ENCODE data around the gene JAKMIP2.

The JAKMIP2 gene

DNA sequence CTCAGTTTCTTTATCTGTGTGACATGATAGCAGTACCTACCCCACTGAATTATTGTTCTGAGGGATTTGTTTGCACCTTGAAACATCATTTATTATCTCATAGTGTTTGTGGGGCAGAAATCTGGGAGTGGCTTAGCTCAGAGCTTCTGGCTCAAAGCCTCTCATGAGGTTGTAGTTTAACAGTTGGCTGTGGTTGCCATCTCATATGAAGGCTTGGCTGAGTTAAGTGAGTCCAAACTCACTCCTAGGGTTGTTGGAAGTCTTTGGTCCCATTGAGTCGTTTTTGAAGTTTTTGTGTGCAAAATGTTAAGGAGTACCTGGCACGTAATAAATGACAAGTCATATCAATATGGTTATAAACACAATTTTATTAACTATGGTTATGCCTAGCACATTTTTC is 3.6 kb upstream of the JAKMIP2 start:
- no peak for DNase-seq

DNA sequence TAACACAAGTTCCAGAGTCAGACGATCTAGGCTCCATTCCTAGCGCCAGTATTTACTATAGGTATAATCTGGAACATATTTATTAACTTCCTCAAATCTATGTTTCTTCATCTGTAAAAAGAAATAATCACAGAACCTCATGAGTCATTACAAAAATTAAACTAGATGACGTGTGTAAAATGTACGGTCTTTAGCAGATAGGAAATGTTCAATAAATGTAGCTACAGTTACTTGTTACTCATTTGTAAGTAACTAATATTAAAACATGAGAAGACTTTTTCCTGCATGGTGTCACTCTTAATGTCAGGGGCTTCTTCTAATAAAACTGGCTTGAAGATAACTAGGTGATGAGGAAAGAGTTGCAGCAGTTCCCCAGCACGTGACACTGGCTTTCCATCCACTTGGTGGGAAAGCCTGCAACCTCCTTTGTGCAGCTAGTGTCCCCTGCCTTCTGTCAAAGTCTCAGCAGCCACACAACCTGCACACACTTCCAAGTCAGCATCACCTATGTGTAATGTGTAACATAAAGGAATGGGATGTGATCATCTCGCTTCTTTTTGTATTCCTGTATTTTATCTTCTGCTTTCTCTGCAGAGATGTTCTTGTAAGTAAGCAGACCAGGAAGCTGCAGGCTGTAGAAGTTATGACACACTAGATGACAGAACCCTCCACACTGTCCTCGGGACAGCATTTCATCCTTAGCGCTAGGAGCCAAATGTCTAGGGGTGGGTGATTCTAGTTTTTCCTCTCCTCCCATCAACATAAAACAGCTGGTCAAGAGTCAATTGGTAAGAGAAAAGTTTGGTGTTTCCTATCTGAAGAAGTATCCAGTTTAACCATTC is 1.8 kb upstream of the JAKMIP2 start:
- no peak for DNase-seq

DNA sequence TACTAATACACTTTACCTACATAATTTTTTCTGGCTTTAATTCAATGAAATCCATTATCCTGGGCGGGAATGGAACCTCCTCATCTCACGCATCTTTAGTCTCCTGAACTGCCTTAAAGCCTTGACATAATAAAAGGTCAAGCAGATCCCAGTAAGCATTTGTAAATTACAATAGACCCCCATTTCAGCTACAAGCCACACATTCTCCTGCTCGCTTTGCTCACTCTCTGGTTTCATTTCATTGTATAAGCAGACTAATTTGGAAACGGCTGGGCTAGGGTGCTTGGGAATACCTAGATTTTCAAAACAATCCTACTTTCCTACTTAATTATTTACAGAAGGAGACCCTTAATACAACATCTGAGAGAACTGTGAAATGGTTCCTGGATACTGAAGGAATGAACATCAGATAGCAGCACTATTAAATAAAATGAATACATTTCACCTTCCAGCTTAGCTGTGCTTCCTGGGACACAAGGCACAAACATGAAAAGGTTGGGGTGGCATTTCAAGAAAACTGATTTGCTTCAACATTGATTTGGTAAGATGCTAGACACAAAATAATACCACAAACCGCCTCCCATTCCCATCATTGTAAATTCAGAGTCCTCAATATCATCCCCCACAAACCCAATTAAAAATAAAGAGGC is 1.5 kb downstream of the JAKMIP2 start:
- DNase-seq: no peak

DNA sequence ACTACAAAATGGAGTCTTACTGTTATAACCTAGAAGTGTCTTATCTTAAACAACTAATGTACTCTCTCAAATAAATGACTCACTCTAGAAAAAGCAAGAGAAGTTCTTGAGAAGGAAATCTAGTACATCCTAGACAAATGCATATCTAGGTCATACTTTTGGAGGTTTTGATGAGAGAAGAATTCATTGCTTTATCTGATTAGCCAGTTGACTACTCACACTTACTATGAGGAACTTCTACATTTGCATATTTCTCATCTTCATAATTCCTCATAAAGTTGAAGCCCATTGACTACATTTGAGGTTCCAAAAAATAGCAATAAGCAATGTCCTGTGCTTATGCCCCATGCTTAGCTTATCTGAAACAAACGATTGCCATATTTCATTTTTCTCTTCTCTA is 2.8 kb downstream of the JAKMIP2 start:
- DNase-seq: no peak

DNA sequence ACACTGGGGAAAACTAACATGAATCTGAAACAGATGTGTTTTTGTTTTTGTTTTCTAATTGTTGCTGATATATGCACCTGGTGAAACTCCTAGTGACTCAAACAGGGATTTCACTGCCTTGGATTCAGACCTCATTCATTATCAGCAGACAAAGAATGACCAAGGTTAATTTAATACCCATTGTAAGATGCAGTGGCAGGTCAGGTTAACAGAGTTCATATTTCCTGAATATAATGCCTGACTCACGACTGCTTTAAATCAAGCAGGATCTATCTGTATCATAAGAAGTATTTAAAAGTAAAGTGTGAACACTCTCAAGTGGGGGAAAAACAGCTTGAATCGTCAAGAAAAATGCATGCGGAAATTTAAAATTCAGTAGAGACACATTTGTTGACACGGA is 5.5 kb downstream of the JAKMIP2 start:
- no peak for DNase-seq

DNA sequence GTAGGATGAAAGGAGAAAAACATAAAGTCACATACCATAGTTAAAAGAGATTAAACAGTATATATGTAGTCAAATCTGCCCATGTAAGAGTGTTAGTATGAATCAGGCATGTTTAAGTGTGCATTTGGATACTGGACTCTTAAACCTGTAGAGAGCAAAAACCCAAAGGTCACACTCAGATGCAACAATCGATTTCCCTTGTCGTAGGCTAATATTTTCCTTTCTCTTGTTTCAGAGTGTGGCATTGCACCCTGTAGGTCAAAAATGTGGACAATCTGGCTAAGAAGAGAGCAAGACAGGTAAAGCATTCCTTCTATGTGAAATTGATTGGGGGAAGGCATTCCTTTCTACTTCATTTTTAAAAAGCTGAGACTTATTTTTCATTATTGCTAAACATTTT is 8.9 kb downstream of the JAKMIP2 start:
- DNase-seq: no peak

DNA sequence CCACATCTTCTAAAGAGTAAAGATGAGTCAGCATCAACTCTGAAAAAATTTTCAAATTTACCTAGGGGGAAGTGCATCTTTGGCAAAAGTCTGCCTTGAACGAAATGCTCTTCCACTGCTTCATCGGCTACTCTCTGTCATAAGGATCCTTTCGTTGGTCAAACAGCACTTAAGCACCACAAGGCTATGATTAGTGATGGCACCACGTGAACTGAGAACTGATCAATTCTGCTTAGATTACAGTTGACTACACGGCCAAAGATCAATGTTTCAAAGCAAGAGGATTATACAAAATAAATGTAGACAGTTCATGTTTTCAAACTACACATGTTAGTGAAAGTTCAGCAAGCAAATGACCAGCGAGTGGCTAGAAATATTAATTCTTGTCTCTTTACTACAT is 9.4 kb downstream of the JAKMIP2 start:
- no peak for DNase-seq

DNA sequence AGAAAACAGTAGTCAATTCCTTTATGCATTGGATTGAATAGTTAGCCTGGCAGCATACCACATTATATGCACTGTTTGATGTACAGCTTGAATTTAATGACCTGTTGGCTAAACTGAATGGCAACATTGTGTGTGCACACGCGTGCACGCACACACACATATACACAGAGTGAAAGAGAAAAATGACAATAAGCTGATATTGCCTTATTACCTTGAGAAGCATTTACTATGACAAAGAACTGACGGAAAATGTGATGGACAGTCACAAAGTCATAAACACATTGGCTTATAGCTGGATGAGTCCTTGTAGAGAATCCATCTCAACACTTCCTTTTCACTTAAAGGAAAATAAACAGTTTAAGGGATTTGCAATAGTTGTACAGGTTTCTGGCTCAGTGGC is 15.5 kb downstream of the JAKMIP2 start:
- DNase-seq: no peak

DNA sequence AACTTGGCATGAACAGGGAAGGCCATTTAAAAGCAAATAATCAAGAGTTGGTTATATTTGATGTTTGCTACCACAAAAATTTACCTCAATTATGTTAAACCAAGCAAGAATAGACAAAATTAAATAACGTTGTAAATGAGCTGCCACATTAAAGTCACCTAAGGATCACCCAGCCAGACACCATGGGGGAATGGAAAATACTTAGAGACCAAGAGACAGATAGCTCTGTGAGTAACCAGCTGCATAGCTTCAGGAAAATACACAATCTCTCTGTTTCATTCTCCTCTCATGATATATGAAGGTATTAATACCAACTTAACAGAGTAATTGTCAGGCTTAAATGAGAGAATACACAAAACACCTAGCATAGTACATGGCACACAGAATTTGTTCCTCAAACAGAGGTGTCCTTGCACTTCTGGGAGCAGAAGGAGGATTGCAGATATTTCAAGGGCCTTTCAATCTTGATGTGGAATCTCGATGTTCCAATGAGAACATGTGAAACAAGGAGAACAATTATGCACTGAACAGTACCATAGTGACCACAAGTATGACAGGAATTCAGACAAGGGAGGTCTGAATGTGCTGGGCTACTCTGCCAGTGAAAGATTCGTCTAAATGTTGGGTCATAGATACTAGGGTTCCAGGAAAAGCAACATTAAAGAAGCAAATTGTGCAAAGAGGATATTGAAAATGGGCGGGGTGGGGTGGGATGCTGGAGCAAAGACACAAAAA is 18.6 kb downstream of the JAKMIP2 start:
- peak; percentile 48 for DNase-seq

DNA sequence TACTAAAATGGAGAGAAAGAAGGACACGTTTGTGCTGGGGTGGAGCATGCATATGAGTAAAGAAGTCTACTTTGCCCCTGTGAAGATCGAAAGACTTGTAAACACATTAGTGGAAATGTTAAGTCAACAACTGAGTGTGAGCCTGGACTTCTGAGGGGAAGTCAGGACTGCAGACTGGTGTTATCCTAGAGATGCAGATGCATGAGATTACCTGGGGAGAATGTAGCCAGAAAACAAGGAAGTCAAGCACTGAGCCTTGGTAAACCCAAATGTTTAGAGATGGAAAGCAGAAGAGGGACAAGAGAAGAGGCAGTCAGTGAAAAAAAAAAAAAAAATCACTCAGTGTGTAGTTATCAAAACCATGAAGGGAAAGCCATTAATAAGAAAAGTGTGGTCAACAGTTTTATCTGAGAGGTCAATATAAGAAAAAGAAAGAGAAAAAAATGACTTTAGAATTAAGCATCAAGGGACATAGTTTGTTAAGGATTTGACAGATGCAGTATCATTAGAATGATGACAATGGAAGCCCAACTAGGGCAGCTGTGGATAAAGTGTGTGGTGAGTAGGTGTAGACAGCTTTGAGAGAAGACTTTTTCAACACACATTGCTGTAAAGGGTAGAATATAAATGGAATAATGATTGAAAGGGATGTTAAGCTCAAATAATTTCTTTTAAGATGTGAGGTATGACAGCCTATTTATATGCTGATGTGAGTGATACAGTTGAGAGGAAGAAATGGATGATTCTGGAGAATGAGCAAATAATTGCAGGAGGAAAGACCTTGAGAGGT is 22.2 kb downstream of the JAKMIP2 start:
- DNase-seq: no peak

DNA sequence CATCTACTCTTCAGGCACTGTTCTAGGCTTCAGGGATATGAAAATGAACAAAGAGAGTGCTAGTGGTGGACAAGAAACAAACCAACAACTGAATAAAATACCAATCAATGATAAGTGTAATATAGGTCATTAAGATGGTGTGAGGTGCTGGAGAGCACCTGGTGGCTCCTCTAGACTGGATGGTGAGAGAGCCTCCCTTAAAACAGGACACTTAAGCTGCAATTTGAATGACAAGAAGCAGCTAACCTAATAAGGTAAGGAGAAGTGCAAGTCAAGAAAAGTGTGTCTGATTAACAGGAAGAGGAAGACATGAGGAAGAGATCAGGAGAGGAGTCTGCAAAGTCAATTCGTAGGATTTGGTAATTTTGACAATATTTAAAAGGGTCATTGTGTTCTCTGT is 23.1 kb downstream of the JAKMIP2 start:
- no peak for DNase-seq

DNA sequence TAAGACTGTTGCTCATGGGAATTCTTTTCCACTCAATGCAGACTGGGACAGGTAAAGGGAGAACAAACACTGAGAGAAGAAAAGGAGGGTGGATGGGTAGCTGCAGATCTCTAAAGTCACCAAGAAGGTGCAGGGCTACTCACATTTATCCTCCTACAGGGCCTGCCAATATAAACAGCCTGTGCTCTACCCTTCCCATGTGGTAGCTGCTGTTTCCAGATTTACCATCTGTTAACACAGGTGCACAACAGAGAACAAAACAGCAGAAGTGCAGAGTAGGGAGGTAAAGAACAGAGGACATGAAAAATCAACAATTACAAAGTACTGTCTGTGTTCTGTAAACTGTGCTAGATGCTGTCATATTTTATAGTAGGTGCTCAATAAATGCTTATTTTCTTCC is 26.0 kb downstream of the JAKMIP2 start:
- no peak for DNase-seq

DNA sequence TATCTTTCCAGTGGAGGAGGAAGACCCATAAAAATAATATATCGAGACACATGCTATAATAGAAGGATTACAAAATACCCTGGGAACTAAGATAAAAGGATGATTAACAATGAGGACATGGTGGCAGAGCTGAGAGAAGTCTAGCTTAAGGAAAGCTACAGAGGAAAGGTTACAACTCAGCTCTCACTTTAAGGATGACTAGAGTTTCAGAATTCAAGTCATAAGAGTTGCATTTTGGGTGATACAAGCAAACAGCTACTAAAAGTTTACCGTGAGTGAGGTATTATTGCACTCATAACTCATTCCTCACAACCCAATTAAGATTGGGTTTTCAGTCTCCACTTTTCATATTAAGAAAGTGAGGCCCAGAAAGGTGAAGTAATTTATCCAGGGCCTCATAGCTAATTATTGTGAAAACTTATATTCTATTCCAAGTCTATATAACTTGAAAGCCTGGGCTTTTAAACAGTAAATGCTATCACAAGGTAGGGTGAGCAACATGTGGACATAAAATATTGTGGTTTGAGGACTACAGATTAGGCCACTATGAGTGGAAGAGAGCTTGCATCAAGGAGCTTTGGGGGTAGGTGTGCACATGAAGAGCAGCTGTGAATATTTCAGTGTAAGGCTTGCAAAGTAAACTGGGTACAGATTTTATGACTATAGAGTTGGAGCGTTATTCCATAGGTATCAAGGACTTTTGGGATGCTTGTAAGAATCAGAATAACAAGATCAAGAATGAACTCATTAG is 28.0 kb downstream of the JAKMIP2 start:
- DNase-seq: no peak

DNA sequence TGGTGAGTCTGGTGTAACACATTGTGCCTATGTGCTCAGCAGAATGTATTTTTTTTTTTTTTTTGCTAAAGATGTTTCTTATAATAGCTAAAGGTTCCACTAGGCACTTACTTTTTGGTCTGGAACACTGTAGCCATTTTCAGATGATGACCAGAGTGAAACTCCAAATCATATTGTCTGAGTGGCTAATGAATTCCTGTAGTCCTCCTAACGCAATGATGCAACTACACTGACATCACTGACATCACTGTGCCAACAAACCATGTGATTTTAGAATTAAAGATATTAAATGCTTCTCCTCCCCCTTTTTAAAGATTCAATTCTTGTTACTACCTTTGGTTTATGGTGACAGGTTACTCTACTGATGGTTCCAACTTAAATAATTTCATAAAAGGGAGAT is 28.8 kb downstream of the JAKMIP2 start:
- peak; percentile 2 for DNase-seq

DNA sequence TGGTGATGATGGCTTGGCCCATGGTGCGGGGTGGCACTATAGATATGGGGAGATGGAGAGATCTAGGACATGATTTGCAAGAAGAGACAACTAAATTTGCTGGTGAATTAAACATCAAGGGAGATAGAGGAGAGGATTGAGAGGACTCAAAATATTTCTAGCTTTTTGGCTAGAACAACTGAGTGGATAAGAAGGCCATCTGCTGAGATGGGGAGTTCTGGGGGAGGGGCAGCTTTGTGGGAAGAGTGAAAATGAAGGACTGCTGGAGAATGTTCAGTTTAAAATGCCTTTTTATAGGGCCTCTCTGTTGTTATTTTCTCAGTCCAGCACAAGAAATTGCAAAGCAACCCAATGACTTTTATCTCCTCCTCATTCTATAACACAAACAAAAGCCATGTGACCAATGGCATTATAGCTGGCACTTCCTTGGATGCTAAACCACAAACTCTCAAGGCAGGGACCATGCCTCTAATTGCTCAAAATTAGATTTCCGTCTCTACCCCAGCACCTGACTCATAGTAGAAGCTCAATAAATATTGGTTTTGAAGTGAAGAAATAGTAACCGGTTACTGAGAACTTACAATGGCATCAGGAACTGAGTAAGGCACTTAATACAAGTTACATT is 29.8 kb downstream of the JAKMIP2 start:
- DNase-seq: no peak

DNA sequence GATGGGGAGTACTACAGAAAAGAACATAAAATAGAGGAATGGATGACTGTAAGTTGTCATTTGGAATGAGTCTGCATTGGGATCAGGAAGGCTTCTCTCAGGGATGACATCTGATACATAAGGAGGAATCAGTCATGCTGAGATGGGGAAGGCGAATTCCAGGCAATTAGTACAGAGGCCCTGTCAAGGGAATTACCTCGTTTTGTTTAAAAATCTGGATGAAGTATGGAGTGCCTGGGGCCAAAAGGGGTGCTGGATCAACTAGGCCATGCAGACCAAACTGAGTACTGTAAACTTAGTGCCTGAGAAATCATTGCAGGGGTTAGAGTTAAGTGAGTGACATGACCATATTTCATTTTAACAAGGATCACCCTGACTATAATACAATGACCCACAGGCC is 30.5 kb downstream of the JAKMIP2 start:
- no peak for DNase-seq

DNA sequence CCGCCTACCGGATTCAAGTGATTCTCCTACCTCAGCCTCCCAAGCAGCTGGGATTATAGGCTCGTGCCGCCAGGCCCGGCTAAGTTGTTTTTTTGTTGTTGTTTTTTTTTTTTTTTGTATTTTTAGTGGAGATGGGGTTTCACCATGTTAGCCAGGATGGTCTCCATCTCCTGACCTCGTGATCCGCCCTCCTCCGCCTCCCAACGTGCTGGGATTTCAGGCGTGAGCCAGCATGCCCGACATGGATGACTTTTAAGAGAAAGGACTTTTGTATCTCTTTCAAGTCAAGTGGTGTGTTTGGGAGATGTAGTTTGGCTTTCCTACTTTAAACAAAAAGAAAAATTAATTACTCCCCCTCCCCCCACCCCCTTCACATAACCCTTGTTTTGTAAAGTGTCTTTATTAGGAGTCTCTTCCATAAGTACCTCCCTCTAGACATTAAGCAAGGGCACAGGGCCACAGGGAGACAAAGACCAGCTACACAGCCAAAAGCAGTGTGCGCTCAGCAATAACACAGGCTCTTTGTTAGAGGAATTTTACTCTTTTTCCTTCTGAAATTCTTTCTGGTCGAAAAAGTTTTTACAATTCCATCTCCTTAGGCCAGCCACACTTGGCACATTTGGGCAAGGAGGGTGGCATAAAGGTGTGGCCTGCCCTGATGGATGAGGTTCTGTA is 31.2 kb downstream of the JAKMIP2 start:
- no peak for DNase-seq

DNA sequence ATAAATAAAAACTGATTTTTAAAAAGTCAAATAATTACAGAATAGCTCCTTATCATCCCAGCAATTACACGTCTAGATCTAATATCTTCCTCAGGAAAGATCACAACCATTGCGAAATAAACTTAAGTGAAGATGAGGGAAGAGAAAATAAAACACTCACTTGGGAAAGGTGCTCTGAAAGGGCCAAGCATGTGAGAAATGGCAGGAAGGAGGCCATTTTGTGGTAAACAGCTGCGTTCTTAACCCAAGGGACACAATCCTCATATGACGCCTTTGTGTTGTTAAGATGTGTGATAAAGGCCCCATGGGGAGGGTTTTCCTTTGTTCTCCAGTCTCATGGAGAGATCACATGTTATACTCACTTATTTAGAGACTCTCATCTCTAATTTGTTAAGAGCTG is 32.5 kb downstream of the JAKMIP2 start:
- DNase-seq: no peak

DNA sequence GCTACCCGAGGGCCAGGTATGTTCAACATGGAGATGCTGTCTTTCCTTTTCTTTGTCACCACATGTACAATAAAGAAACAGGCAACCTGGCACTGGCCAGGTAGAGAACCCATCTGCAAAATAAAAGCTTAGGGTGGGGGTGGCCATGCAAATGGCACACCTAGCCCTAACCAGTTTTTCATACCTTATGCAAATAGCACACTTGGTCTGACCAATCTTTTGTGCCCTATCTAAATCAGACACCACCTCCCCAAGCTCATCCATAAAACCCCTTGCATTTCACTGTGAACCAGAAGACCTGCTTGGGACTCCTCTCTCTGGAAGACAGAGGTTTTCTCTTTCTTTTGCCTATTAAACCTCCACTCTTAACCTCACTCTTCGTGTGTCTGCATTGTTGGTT is 33.9 kb downstream of the JAKMIP2 start:
- no peak for DNase-seq

DNA sequence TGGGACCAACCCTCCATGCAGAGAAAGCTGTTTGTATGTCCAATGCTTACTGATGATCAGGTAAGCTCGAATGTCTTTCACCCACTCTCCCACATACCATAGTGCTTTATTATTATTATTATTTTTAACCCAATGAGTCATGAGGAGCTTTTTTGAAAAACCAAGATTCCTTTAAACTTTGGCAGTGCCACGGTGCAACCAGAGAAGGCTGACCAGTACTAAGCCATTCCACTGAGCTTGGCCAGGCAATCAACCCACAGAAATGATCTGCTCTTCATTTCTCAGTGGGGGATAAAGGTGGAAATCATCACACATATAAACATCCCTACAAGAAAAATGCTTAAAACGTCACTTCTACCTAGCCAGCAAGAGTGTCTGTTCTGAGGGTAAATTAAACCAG is 35.5 kb downstream of the JAKMIP2 start:
- DNase-seq: no peak

DNA sequence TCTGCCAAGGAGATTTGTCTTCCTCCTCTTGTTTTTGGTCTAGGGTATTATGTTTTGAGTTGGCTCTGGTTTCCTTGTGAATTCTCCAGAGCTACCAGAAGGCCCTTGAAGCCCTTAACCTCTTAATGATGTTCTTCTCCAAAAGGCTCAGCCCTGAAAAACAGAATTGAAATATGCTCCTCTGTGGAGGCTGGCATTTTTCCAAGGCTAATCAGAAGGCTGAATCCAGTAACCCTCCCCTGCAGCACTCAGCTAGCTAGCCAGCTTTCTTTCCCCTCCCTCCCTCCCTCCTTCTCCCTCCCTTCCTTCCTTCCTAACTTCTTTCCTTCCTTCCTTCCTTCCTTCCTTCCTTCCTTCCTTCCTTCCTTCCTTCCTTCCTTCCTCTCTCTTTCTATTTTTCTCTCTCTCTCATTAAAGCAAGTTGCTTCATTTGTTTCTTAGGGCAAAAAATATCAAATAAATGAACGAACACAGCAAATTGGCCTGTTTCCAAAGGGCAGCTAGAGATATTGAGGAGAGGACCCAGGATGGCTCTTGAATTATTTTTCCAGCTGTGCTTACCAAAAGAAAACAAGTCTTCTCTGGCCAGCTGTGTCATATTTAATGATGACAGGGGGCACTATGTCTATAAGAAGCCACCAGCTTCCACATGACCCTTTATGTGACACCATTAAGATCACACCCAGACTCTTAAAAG is 38.7 kb downstream of the JAKMIP2 start:
- no peak for DNase-seq
